HL-60 (cell line): ENCODE data around the gene DES.

Source experiments
- DNase-seq, 2 experiments: peaks; one replicate each; pipeline ENCODE4 v3.0.0-alpha.2; 2010 to 2020; ENCODE audit warnings: low read depth in 1 of 2, low spot score in 1 of 2
- H3K27ac ChIP-seq: fragments of 250-450 bp; sonication (Bioruptor Pico); replicated peaks from 2 replicates; pipeline ENCODE4 v1.5.1; 2020; ENCODE audit warnings: mild to moderate bottlenecking, moderate library complexity
- H3K27me3 ChIP-seq: fragments of 250-450 bp; sonication (Bioruptor Pico); 2 replicates; pipeline ENCODE4 v1.5.1; 2021; ENCODE audit warnings: mild to moderate bottlenecking, moderate library complexity; ENCODE audit not compliant: insufficient read depth, poor library complexity, severe bottlenecking
- H3K4me3 ChIP-seq: replicated peaks from 2 replicates; pipeline ENCODE4 v1.5.1; 2011; ENCODE audit warnings: mild to moderate bottlenecking, control low read depth, low read length; ENCODE audit not compliant: insufficient read depth
- GABPA ChIP-seq: IDR thresholded peaks from 2 replicates; pipeline ENCODE4 v1.6.1; 2012; ENCODE audit warnings: low read depth
- POLR2AphosphoS5 ChIP-seq: IDR thresholded peaks from 2 replicates; pipeline ENCODE4 v1.6.1; 2012; ENCODE audit warnings: low read depth
- SPI1 ChIP-seq: IDR thresholded peaks from 2 replicates; pipeline ENCODE4 v1.6.1; 2012; ENCODE audit warnings: low read depth, mild to moderate bottlenecking, borderline replicate concordance
- TF ChIP-seq, protein P1 (sequence below): IDR thresholded peaks from one replicate; pipeline ENCODE4 v1.5.1; 2011; ENCODE audit warnings: low read length, control low read depth, inconsistent platforms; ENCODE audit not compliant: insufficient read depth
- TF ChIP-seq, protein P2 (sequence below): IDR thresholded peaks from 2 replicates; pipeline ENCODE4 v1.6.1; 2012; ENCODE audit warnings: low read depth; ENCODE audit not compliant: insufficient replicate concordance

The DES gene

GRCh38 chr2:219441451-219442255 is 23.5 kb downstream of the DES start:
- TF ChIP-seq POLR2AphosphoS5 (no peak), GABPA (no peak), SPI1 (no peak)
- TF ChIP-seq, protein P1, sequence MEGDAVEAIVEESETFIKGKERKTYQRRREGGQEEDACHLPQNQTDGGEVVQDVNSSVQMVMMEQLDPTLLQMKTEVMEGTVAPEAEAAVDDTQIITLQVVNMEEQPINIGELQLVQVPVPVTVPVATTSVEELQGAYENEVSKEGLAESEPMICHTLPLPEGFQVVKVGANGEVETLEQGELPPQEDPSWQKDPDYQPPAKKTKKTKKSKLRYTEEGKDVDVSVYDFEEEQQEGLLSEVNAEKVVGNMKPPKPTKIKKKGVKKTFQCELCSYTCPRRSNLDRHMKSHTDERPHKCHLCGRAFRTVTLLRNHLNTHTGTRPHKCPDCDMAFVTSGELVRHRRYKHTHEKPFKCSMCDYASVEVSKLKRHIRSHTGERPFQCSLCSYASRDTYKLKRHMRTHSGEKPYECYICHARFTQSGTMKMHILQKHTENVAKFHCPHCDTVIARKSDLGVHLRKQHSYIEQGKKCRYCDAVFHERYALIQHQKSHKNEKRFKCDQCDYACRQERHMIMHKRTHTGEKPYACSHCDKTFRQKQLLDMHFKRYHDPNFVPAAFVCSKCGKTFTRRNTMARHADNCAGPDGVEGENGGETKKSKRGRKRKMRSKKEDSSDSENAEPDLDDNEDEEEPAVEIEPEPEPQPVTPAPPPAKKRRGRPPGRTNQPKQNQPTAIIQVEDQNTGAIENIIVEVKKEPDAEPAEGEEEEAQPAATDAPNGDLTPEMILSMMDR = no peak
- TF ChIP-seq, protein P2, sequence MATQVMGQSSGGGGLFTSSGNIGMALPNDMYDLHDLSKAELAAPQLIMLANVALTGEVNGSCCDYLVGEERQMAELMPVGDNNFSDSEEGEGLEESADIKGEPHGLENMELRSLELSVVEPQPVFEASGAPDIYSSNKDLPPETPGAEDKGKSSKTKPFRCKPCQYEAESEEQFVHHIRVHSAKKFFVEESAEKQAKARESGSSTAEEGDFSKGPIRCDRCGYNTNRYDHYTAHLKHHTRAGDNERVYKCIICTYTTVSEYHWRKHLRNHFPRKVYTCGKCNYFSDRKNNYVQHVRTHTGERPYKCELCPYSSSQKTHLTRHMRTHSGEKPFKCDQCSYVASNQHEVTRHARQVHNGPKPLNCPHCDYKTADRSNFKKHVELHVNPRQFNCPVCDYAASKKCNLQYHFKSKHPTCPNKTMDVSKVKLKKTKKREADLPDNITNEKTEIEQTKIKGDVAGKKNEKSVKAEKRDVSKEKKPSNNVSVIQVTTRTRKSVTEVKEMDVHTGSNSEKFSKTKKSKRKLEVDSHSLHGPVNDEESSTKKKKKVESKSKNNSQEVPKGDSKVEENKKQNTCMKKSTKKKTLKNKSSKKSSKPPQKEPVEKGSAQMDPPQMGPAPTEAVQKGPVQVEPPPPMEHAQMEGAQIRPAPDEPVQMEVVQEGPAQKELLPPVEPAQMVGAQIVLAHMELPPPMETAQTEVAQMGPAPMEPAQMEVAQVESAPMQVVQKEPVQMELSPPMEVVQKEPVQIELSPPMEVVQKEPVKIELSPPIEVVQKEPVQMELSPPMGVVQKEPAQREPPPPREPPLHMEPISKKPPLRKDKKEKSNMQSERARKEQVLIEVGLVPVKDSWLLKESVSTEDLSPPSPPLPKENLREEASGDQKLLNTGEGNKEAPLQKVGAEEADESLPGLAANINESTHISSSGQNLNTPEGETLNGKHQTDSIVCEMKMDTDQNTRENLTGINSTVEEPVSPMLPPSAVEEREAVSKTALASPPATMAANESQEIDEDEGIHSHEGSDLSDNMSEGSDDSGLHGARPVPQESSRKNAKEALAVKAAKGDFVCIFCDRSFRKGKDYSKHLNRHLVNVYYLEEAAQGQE = no peak
- Histone ChIP-seq H3K27me3 (peaks cover 43% of the 10 kb centered on the region), H3K27ac (no peak overlapping the region), H3K4me3 (0 out of 2 replicates have a peak overlapping the region, but pooled peaks have one; percentile 13)
- DNase-seq = no peak

DNA sequence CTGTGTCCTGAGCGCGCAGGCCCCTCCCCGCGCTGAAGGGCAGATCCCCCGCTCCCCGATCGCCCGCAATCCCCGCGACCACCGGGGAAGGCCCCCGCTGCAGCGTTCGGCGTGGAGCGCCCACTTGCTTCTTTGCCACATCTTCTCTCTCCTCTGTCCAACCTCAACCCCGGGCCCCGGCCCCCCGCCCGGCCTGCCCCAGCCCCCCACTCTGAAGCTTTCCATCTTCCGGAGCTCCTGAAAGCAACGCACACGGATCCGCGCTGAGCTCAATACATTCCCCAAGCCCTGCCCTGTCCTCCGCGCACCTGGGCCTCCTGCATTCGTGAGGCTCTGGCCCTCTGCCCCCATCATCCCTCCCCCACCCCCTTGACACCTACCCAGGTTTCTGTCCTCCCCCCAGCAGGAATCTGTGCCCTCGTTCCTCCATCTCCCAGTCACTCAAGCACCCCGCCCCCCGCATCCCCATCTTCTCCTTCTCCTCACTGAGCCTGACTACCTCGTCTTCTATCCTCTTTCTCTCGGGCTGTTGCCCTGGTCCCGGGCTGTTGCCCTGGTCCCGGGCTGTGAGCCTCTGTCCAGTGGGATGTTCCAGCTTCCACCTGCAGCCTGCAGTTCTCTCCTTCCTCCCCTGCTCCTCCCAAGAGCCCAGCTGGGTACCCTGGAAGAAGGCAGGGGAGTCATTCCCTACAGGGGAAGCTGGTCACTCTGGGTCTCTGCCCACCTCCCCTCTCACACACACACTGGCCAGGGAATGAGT is 24.3 kb downstream of the DES start:
- TF ChIP-seq, protein P1 = no peak
- TF ChIP-seq SPI1 (no peak), POLR2AphosphoS5 (no peak), GABPA (no peak)
- TF ChIP-seq, protein P2 = no peak
- no peak overlapping the region for H3K27ac ChIP-seq
- H3K27me3 ChIP-seq = peaks cover 48% of the 10 kb centered on the region
- no peak overlapping the region for H3K4me3 ChIP-seq
- DNase-seq = no peak

DNA sequence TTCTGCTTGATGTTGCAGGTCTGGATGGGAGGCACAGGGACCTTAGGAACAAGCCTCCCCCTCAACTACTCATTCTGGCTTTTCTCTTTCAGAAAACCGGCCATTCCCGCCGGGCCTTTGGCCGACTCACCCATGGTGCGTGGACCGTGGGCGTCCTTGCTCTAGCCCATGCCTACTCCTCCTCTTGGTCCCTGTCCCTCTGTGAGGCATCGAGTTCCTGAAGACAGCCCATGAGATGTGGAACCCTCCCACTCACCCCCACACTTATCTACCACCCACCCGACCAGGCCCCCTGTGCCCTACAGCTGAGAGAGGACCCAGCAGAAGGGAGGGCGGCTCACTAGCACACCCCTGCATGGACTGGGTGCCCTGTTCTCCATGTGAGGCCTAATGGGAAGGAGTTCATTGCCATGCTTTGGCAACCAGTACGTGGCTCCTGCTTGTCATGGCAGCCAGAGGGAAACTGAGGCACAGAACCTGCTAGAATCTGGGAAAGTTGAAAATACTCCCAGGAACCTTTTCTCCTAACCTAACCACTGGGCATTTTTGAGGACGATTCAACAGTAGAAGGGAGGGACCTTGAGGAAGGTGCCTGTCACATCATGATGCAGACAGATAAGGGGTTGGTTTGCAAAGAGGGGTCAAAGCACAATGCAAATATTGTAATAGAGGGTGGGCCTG is 25.0 kb downstream of the DES start:
- Histone ChIP-seq H3K27me3 (peaks cover 54% of the 10 kb centered on the region), H3K4me3 (no peak overlapping the region), H3K27ac (no peak overlapping the region)
- TF ChIP-seq SPI1 = no peak
- no peak for TF ChIP-seq GABPA
- TF ChIP-seq, protein P1 = no peak
- TF ChIP-seq, protein P2 = no peak
- no peak for TF ChIP-seq POLR2AphosphoS5
- no peak for DNase-seq
